Inferior parietal cortex (tissue), 1 donor: ENCODE results near the gene IMPG2.

ENCODE experiments used
- DNase-seq: peaks from one replicate; pipeline ENCODE4 v3.0.0-alpha.2; 2016; ENCODE audit errors: extremely low spot score

IMPG2 gene

DNA sequence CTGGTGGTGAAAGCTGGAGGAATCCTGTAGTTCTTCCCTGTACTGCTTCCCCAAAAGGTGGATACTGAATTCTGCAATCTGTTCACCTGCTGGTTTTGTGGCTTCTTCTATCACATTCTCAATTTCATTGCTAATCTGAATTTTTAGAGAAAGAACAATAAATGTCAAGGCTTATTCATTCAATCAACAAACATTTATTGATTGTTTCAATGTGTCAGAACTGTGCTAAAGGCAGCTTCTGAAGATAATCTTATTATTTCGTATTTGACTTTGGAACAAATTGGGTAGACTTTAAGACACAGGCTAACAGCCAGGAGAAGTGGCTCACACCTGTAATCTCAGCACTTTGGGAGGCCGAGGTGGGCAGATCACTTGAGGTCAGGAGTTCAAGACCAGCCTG is 46.8 kb downstream of the IMPG2 start:
- DNase-seq = no peak

- no peak for DNase-seq
Observed at GRCh38 chr3:101273156-101273555, 47.2 kb downstream of the IMPG2 start.

DNA sequence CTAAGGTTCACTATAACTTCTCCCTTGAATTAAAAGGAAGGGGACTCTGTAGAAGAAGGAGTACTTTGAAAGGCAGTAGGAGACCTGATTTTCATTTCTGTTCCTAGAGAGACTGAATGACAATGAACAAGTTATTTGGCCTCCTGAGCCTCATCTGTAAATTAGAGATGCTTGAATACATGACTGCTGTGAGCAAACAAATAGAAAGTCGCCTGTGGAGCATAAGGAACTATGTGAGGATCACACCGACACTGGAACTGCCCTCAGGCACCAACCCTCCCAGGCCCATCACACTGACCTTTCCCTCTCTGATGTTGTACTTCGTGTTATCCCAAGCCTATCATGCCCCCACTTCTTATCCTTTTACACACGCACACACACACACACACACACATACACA is 48.6 kb downstream of the IMPG2 start:
- no peak for DNase-seq

- DNase-seq = no peak
Observed at GRCh38 chr3:101270149-101270548, 50.2 kb downstream of the IMPG2 start.

DNA sequence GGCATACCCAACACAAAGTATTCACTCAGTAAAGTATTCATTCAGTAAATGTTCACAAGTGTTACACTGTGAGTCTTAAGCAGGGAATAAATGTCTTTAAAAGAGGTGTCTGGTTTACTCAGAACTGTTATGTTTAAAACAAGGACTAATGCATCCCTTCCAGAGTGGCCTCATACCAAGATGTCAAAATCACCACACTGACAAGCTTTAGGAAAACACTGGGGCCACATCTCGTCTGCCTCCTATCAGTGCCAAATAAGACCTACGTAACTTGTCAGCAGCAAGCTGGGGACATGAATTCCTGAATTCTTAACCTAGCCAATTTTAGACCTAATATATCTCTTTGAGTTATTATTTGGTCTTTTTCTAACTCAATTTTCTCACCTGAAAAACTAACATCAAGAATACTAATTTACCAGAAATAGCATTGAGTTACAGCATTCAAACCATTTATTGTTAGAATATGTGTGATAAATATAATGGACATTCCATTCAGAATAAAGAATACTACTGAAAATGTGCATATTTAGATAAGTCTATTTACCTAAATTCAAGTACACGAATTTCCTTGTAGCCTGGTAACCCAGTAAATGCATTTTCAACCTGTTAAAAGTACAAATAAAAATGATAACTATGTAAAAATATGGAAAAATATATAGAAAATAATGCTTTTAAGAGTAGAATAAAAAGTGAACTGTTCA is 51.3 kb downstream of the IMPG2 start:
- DNase-seq = no peak

DNA sequence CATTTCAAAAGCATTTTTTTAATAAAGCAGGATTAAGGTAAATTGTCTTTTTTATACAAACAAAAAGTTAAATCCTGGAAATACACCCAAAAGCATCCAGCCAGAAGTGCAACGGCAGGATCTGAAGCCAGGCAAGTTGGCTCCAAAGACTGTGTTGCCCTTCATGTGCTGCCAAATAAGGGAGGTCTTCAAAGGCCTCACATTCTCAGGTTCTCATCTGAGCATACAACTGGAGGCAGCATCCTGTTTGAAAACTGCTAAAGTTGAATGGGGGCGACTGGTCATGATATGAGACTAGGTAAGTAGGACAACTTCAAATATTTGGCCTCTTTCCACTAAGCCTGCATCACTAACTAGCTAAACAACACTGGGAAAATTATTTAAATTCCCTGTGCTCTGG is 52.2 kb downstream of the IMPG2 start:
- no peak for DNase-seq

DNA sequence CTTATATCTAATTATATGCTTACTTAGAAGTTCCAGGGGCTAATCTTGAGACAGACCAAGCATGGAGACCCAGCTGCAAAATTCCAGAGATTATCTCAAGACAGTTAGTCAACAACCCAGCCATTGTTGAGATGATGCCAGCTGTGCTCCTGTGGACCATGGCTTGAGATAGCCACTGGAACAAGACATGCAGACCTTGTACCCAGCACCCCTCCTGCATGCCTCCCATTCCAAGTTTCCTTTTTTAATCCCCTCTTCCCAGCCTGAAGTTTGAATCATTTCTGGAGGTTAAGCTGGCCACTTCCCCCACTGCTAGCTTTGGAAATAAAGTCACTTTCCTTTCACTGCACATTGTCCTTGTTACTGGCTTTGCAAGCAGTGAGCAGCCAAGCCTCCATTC is 53.8 kb downstream of the IMPG2 start:
- no peak for DNase-seq

GRCh38 chr3:101266071-101266470 is 54.3 kb downstream of the IMPG2 start:
- DNase-seq = no peak

- DNase-seq = peak; percentile 33
Observed at GRCh38 chr3:101262393-101263240, 57.8 kb downstream of the IMPG2 start.

DNA sequence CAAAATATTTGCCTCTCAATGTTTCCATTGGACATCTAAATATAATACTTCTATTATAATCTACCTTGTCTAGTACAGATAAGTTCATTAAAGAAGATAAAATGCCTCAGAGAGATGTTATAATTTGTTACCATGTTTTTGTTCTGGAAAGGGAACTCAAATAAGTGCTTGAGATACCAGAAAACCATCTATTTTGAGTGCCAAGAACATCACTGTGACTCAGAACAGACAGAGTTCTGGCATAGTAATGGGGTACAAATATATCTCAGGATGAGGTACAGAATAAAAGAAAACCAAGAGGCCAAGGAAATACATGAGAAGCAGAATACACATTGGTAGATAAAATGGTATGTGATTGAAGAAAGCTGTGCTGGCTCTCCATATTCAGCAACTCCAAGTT is 58.9 kb downstream of the IMPG2 start:
- peak; percentile 70 for DNase-seq

GRCh38 chr3:101259485-101260341 is 60.7 kb downstream of the IMPG2 start:
- no peak for DNase-seq

DNA sequence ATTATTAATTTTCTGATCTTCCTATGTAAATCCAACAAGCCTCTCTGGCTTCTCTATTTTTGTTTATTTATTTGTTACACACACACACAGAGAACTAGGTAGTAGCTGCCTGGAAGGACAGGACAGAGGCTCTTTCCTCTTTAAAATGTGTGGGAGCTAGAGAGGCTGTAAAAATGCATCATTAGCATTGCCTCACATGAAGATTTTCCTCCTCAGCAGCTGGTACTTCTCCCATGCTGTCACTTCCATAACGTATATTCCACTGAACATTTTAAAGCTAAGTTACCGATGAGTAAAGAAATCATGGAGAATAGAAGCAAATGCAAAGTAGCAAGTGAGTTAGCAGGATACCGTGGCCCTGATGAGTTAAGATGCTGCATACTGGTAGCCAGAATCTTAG is 63.9 kb downstream of the IMPG2 start:
- peak; percentile 17 for DNase-seq

DNA sequence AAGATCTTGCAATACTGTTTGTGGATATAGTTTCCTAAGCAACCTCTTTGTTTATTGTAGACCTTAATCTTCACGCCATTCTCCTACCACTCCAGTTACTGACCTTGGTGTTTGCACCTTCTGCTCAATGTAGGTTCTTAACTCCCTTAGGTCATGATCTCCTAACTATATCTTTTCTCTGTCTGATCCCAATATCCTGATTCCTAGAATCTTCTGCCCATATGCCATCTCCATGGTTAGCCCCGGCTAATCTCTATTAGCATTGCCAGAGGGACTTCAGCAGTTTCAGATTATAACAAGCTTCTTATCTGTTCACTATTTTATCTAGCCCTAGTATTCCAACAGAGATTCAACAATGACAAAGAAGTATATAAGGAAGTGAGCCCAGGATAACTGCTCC is 64.9 kb downstream of the IMPG2 start:
- no peak for DNase-seq

DNA sequence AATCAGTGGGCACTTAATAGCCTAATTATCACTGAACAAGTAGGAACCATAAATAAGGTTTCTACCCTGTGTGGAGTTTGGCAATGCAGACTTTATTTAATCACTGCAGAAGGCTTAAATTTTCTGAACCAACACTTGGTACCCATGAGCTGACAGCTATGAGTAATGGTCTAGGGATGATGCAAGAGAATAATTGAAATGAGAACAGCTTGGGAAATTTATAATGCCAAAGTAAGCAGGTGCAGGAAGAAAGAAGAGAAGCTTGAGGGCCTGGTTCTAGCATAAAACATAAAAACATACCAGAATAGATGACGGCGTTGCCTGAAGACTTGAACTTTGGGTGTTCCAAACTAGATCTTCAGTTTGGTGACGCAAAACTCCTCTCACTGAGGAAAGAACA is 67.0 kb downstream of the IMPG2 start:
- DNase-seq = no peak

DNA sequence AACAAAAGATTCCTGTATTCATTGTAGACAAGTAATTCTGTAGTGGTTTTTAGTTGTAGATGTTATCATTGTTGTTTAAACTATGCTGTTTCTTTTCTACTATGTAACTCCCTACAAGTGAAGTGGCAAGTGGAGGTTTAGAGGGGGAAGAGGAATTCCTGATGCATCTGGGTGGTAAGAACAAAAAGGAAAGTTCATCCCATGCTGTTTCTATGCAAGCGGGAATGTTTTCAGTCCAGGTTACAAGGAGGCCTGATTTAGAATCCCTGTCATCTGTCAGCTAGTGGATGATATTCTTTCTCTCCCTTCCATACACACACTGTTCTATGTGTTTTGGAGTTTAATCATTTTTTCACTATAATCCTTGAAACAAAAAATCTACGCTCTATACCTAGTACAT is 67.4 kb downstream of the IMPG2 start:
- no peak for DNase-seq

- no peak for DNase-seq
Observed at GRCh38 chr3:101252307-101252706, 68.1 kb downstream of the IMPG2 start.

DNA sequence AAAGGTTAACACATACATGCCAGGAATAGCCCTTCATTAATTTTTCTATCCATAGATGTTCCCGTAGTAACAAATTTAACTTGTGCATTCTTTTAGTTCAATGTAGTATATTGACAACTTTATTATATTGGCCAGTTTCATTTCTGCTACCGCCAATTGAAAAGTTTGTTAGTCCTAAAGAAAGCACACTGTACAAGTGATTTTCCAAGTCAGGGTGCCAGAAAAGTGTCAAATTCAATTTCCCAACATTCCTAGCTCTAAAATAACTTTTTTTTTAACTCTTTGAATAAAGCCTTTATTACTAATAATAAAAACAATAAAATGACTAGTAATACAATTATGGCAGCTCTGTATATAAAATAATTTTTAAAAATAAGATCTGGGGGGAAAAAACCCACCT is 68.9 kb downstream of the IMPG2 start:
- DNase-seq = no peak

GRCh38 chr3:101249522-101249921 is 70.9 kb downstream of the IMPG2 start:
- DNase-seq = no peak

GRCh38 chr3:101248736-101249135 is 71.6 kb downstream of the IMPG2 start:
- no peak for DNase-seq

- DNase-seq = no peak
Observed at GRCh38 chr3:101244212-101244575, 76.2 kb downstream of the IMPG2 start.

DNA sequence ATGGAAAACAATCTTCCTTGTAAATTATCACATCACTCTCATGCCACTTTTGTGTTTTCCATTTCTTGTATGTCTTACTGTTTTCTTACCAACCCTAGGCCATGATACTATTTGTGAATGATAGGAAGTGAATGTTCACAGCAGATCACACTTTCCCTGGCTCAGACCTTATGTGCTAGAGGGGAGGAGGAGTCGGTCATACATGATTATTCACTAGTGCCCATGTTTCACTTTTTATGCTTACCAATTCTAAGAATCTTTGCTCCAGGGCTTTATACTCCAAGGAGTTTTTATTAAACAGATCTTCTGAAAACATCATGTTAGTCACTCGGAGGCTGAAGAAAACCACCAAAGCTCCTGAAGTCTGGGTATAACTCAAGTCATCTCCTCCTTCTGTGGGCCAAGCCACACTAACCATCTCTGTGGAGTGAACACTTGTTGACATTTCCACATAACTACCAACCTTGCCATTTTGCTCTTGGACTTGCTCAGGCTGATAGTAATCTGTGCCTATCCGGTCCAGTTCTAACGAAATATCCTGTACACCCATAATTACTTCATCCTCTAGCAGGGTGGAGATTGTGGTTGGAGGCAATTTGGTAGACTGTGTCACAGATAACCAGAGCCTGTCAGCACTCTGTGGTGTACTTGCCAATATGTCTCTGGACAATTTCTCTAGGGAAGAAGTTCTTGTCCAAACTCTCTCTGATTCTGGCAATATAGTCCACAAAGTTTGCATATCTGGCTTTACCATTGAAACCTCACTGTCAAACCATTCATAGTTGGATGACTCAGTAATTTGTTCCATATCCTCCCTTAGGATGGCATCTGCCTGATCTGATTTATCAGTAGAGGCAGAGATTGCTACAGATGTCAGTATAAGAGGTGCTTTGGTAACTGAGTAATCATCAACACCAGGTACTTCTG is 76.8 kb downstream of the IMPG2 start:
- DNase-seq = no peak
